Neural progenitor cell (in vitro differentiated cells): ENCODE measurements around the gene DNAI2. TPM values are rescaled to one million over a fixed set of nuclear protein-coding genes. Genes with fewer than 3 reads are reported as not detected.

Source experiments
- DNase-seq: peaks from one replicate; pipeline ENCODE4 v3.0.0-alpha.2; 2016; ENCODE audit warnings: low spot score
- H2AFZ ChIP-seq: fragments of 200-600 bp; sonication (generic); replicated peaks from 2 replicates; pipeline ENCODE4 v1.6.1; 2016; ENCODE audit warnings: antibody characterized with exemption
- H3F3A ChIP-seq: fragments of 200-600 bp; sonication (generic); 2 replicates; pipeline ENCODE4 v1.6.1; 2016; ENCODE audit warnings: antibody characterized with exemption, low read depth
- H3K27ac ChIP-seq: fragments of 200-600 bp; sonication (generic); 2 replicates; pipeline ENCODE4 v1.5.1; 2016; ENCODE audit warnings: mild to moderate bottlenecking
- H3K27me3 ChIP-seq: fragments of 200-600 bp; sonication (generic); 2 replicates; pipeline ENCODE4 v1.6.1; 2016; ENCODE audit warnings: mild to moderate bottlenecking, moderate library complexity
- H3K36me3 ChIP-seq: fragments of 200-600 bp; sonication (generic); 2 replicates; pipeline ENCODE4 v1.5.1; 2016
- H3K4me1 ChIP-seq: fragments of 200-600 bp; sonication (generic); 2 replicates; pipeline ENCODE4 v1.6.1; 2016; ENCODE audit warnings: mixed run types
- H3K4me2 ChIP-seq: fragments of 200-600 bp; sonication (generic); 2 replicates; pipeline ENCODE4 v1.6.1; 2016
- H3K4me3 ChIP-seq: fragments of 200-600 bp; sonication (generic); 2 replicates; pipeline ENCODE4 v1.5.1; 2016
- H3K79me2 ChIP-seq: fragments of 200-600 bp; sonication (generic); 2 replicates; pipeline ENCODE4 v1.6.1; 2016; ENCODE audit warnings: low read depth
- H3K9ac ChIP-seq: fragments of 200-600 bp; sonication (generic); 2 replicates; pipeline ENCODE4 v1.6.1; 2016
- H3K9me3 ChIP-seq: fragments of 200-600 bp; sonication (generic); 2 replicates; pipeline ENCODE4 v1.5.1; 2016; ENCODE audit warnings: low read depth
- H4K20me1 ChIP-seq: fragments of 200-600 bp; sonication (generic); 2 replicates; pipeline ENCODE4 v1.6.1; 2016; ENCODE audit warnings: low read depth
- H3K27ac Mint-ChIP-seq: 3 replicates; pipeline ENCODE4 v1.8.0; 2021; ENCODE audit warnings: mixed read lengths
- H3K27me3 Mint-ChIP-seq: 2 replicates; pipeline ENCODE4 v1.8.0; 2022; ENCODE audit warnings: low read depth, mild to moderate bottlenecking, inconsistent platforms, moderate library complexity, mixed read lengths; ENCODE audit not compliant: insufficient read depth
- H3K36me3 Mint-ChIP-seq: 3 replicates; pipeline ENCODE4 v1.8.0; 2021; ENCODE audit warnings: mixed read lengths
- H3K4me1 Mint-ChIP-seq: 3 replicates; pipeline ENCODE4 v1.8.0; 2021; ENCODE audit warnings: mixed read lengths
- H3K4me3 Mint-ChIP-seq: 3 replicates; pipeline ENCODE4 v1.8.0; 2021; ENCODE audit warnings: mild to moderate bottlenecking, moderate library complexity, mixed read lengths
- H3K9me3 Mint-ChIP-seq: 3 replicates; pipeline ENCODE4 v1.8.0; 2020; ENCODE audit warnings: mixed read lengths
- CTCF ChIP-seq: fragments of 200-600 bp; sonication (generic); IDR thresholded peaks from 2 replicates; pipeline ENCODE4 v1.5.1; 2017; ENCODE audit warnings: antibody characterized with exemption, mild to moderate bottlenecking
- EZH2 ChIP-seq: fragments of 200-600 bp; sonication (generic); IDR thresholded peaks from 2 replicates; pipeline ENCODE4 v1.6.1; 2017; ENCODE audit warnings: antibody characterized with exemption, mild to moderate bottlenecking, moderate library complexity
- EZH2phosphoT487 ChIP-seq: fragments of 200-600 bp; sonication (generic); IDR thresholded peaks from 2 replicates; pipeline ENCODE4 v1.6.1; 2017; ENCODE audit warnings: antibody characterized with exemption
- total RNA-seq: library from RNA; depleted of rRNA; stranded (reverse); fragments of >200 nt; gene quantifications from 2 replicates; pipeline ENCODE4 v1.2.3, GENCODE V29; 2015; ENCODE audit warnings: low replicate concordance

DNAI2 gene
- total RNA-seq, 1 donor from 2014 or later = not detected

GRCh38 chr17:74345433-74346241 lies 71.6 kb downstream of the DNAI2 start:
- Histone ChIP-seq H3K9ac (no peak overlapping the region), H3K79me2 (no peaks in the 10 kb centered on the region), H3K36me3 (no peaks in the 10 kb centered on the region), H3K4me2 (no peak overlapping the region), H3K27ac (no peak overlapping the region), H3K27me3 (peaks cover 21% of the 10 kb centered on the region), H3K4me1 (peaks cover 4% of the 10 kb centered on the region), H3K4me3 (no peak overlapping the region), H3F3A (no peaks in the 10 kb centered on the region), H2AFZ (no peak overlapping the region), H4K20me1 (no peaks in the 10 kb centered on the region), H3K9me3 (no peaks in the 10 kb centered on the region)
- TF ChIP-seq CTCF (no peak), EZH2 (no peak), EZH2phosphoT487 (no peak)
- Mint-ChIP-seq H3K4me1 (peaks cover 16% of the 10 kb centered on the region), H3K27ac (peak overlapping the region; percentile 87), H3K27me3 (peaks cover 9% of the 10 kb centered on the region), H3K36me3 (no peaks in the 10 kb centered on the region), H3K9me3 (no peaks in the 10 kb centered on the region), H3K4me3 (peak overlapping the region; percentile 52)
- no peak for DNase-seq

GRCh38 chr17:74347646-74348045 lies 73.6 kb downstream of the DNAI2 start:
- H3K4me1 ChIP-seq = peaks cover 4% of the 10 kb centered on the region
- no peak overlapping the region for H3K9ac ChIP-seq
- H3K27me3 ChIP-seq = peaks cover 41% of the 10 kb centered on the region
- no peaks in the 10 kb centered on the region for H3K79me2 ChIP-seq
- no peak overlapping the region for H2AFZ ChIP-seq
- no peak for DNase-seq
- no peaks in the 10 kb centered on the region for H3F3A ChIP-seq
- peaks cover 16% of the 10 kb centered on the region for H3K4me1 Mint-ChIP-seq
- H3K9me3 Mint-ChIP-seq = no peaks in the 10 kb centered on the region
- H3K36me3 Mint-ChIP-seq = no peaks in the 10 kb centered on the region
- H3K4me2 ChIP-seq = no peak overlapping the region
- no peak overlapping the region for H3K4me3 Mint-ChIP-seq
- no peaks in the 10 kb centered on the region for H3K36me3 ChIP-seq
- no peak overlapping the region for H3K27ac Mint-ChIP-seq
- H3K27ac ChIP-seq = no peak overlapping the region
- peaks cover 15% of the 10 kb centered on the region for H3K27me3 Mint-ChIP-seq
- no peaks in the 10 kb centered on the region for H4K20me1 ChIP-seq
- H3K4me3 ChIP-seq = no peak overlapping the region
- H3K9me3 ChIP-seq = no peaks in the 10 kb centered on the region
- no peak for TF ChIP-seq CTCF
- no peak for TF ChIP-seq EZH2phosphoT487
- TF ChIP-seq EZH2 = no peak

GRCh38 chr17:74349120-74349519 lies 75.1 kb downstream of the DNAI2 start:
- peaks cover 4% of the 10 kb centered on the region for H3K4me1 ChIP-seq
- H3K4me1 Mint-ChIP-seq = peaks cover 20% of the 10 kb centered on the region
- no peak for TF ChIP-seq EZH2
- TF ChIP-seq CTCF = no peak
- TF ChIP-seq EZH2phosphoT487 = no peak
- H3K9me3 Mint-ChIP-seq = no peaks in the 10 kb centered on the region
- H3K4me3 Mint-ChIP-seq = no peak overlapping the region
- H3K27ac Mint-ChIP-seq = no peak overlapping the region
- no peak overlapping the region for H3K9ac ChIP-seq
- H3K79me2 ChIP-seq = no peaks in the 10 kb centered on the region
- no peaks in the 10 kb centered on the region for H3K36me3 ChIP-seq
- no peaks in the 10 kb centered on the region for H4K20me1 ChIP-seq
- no peak overlapping the region for H3K4me2 ChIP-seq
- H3K9me3 ChIP-seq = no peaks in the 10 kb centered on the region
- no peak for DNase-seq
- H3K27ac ChIP-seq = no peak overlapping the region
- no peak overlapping the region for H3K4me3 ChIP-seq
- no peaks in the 10 kb centered on the region for H3K36me3 Mint-ChIP-seq
- H3F3A ChIP-seq = no peaks in the 10 kb centered on the region
- no peak overlapping the region for H2AFZ ChIP-seq
- peaks cover 18% of the 10 kb centered on the region for H3K27me3 Mint-ChIP-seq
- peaks cover 55% of the 10 kb centered on the region for H3K27me3 ChIP-seq
